CD4-positive, alpha-beta memory T cell (primary cell): ENCODE measurements around the gene RAB5A. TPM values are rescaled to one million over a fixed set of nuclear protein-coding genes. Genes with fewer than 3 reads are reported as not detected.
A peak's percentile ranks its signal among the peaks of the same experiment; 100 is the strongest.
"Not testable (repeated sequence)": the region's sequence is repeated elsewhere in the genome, so short reads cannot be mapped to it uniquely, and the experiment has no call there.

ENCODE experiments used
- CTCF ChIA-PET: fragments of 350-600 bp; sonication (Branson Sonifier 250); formaldehyde crosslinking; loops from one replicate; lab custom pipeline; 2021; ENCODE audit warnings: inconsistent platforms; ENCODE audit not compliant: partially characterized antibody; lab: Charles Lee
- POLR2A ChIA-PET: fragments of 350-600 bp; sonication (Branson Sonifier 250); formaldehyde crosslinking; loops from one replicate; lab custom pipeline; 2021; ENCODE audit not compliant: partially characterized antibody; lab: Charles Lee
- DNase-seq, 5 donors: peaks; one replicate each; pipeline versions ENCODE4 v3.0.0 to v3.0.0-alpha.2; 2020 to 2022; ENCODE audit warnings: mixed read lengths in 1 of 5
- H3K27ac ChIP-seq: one replicate; pipeline ENCODE4 v1.7.0; 2013; ENCODE audit warnings: low read depth, low read length
- H3K27me3 ChIP-seq: 2 replicates; pipeline ENCODE4 v1.7.0; 2013; ENCODE audit warnings: mild to moderate bottlenecking, low read length, moderate library complexity; ENCODE audit not compliant: insufficient read depth
- H3K36me3 ChIP-seq: 2 replicates; pipeline ENCODE4 v1.7.0; 2013; ENCODE audit warnings: mild to moderate bottlenecking, low read length, moderate library complexity; ENCODE audit not compliant: insufficient read depth
- H3K4me1 ChIP-seq: 2 replicates; pipeline ENCODE4 v1.7.0; 2013; ENCODE audit warnings: mild to moderate bottlenecking, low read length, moderate library complexity; ENCODE audit not compliant: insufficient read depth
- H3K4me3 ChIP-seq, 2 donors: one replicate each; pipeline ENCODE4 v1.7.0; 2013; ENCODE audit warnings: low read length in 2 of 2, mild to moderate bottlenecking in 1 of 2
- H3K9me3 ChIP-seq, 2 donors: one replicate each; pipeline ENCODE4 v1.7.0; 2013; ENCODE audit warnings: low read length in 2 of 2, control low read depth in 1 of 2; ENCODE audit not compliant: control insufficient read depth in 1 of 2
- H3K27ac Mint-ChIP-seq, 7 donors: one replicate each; pipeline ENCODE4 v1.8.0; 2020 to 2021; ENCODE audit warnings: mixed read lengths in 7 of 7, mild to moderate bottlenecking in 6 of 7, inconsistent platforms in 3 of 7, moderate library complexity in 3 of 7
- H3K27me3 Mint-ChIP-seq, 2 donors: one replicate each; pipeline ENCODE4 v1.8.0; 2020 to 2021; ENCODE audit warnings: mixed read lengths in 2 of 2
- H3K36me3 Mint-ChIP-seq, 2 donors: one replicate each; pipeline ENCODE4 v1.8.0; 2020 to 2021; ENCODE audit warnings: mixed read lengths in 2 of 2, inconsistent platforms in 1 of 2, mild to moderate bottlenecking in 1 of 2
- H3K4me1 Mint-ChIP-seq, 4 donors: one replicate each; pipeline ENCODE4 v1.8.0; 2020 to 2021; ENCODE audit warnings: mixed read lengths in 4 of 4, mild to moderate bottlenecking in 1 of 4
- H3K4me3 Mint-ChIP-seq, 8 donors: one replicate each; pipeline ENCODE4 v1.8.0; 2020 to 2021; ENCODE audit warnings: mixed read lengths in 8 of 8, mild to moderate bottlenecking in 7 of 8, moderate library complexity in 6 of 8, inconsistent platforms in 3 of 8
- H3K9me3 Mint-ChIP-seq, 8 donors: one replicate each; pipeline ENCODE4 v1.8.0; 2020 to 2021; ENCODE audit warnings: mixed read lengths in 8 of 8, mild to moderate bottlenecking in 5 of 8, inconsistent platforms in 3 of 8, moderate library complexity in 1 of 8
- intact Hi-C: fragments of 100-400 bp; cut with micrococcal nuclease; formaldehyde crosslinking; loops from one replicate; pipeline ENCODE4 v1.15.1; 2023
- polyA plus RNA-seq, 2 donors: library from polyadenylated mRNA; unstranded; fragments of 300-500 nt; fragmentation: Illumina TruSeq; gene quantifications; one replicate each; pipeline ENCODE4 v1.2.3, GENCODE V29; 2021
- total RNA-seq, 2 experiments: library from RNA; stranded (reverse); gene quantifications; one replicate each; pipeline ENCODE4 v1.2.3, GENCODE V29; 2021

RAB5A gene
- total and polyA plus RNA-seq, 4 experiments from 2014 or later = 44.3 to 57.1 (median 53.3) TPM

GRCh38 chr3:19947549-19948225 lies 790 bp downstream of the RAB5A start:
- Mint-ChIP-seq H3K27ac (peak overlapping the region; percentile 97 to 100 (median 99)), H3K4me1 (peaks cover 32 to 75% (median 53%) of the 10 kb centered on the region in 4 donors), H3K36me3 (peaks cover 10 to 37% of the 10 kb centered on the region in 2 donors), H3K27me3 (no peaks in the 10 kb centered on the region), H3K4me3 (peak overlapping the region; percentile 96 to 100 (median 99)), H3K9me3 (no peaks in the 10 kb centered on the region)
- CTCF ChIA-PET = interaction anchor here (1.3 kb wide), 1 partner anchor 94 kb away, joined by 4 read pairs; no protein-coding TSS in a partner anchor
- peaks cover 5% of the 10 kb centered on the region for H3K36me3 ChIP-seq
- H3K27ac ChIP-seq = peak overlapping the region; percentile 98
- peak; percentile 56 to 79 (median 59) for DNase-seq
- H3K27me3 ChIP-seq = no peaks in the 10 kb centered on the region
- no peaks in the 10 kb centered on the region for H3K9me3 ChIP-seq
- H3K4me3 ChIP-seq = peak overlapping the region; percentile 50 to 79
- peaks cover 54% of the 10 kb centered on the region for H3K4me1 ChIP-seq
- POLR2A ChIA-PET = interaction anchor here (0.6 to 6.3 kb wide), 6 partner anchors 11 to 239 kb away, joined by 3 to 62 read pairs (median 5); partner anchors contain the start of genes KAT2B and SGO1
- intact Hi-C loops = loop anchor here (1.0 kb wide), 2 partner anchors 92 to 239 kb away; partner anchors contain the start of gene SGO1

DNA sequence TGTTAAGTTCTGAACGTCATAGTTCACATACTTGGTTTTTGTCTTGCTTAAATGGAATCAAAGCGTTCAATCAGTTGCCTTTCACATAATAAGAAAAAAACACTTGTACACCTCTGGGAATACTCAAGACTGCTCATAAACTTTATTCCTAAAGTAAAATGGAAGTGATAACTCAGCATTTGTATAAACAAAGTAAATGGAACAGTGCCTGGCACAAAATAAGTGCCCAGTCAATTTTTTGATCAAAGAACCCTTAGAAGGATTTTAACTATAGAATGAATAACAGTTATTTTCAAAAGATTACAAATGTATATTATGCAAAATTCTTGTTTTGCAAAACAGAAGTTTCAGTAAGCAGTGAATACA lies 1.3 kb downstream of the RAB5A start:
- peak overlapping the region; percentile 50 to 79 for H3K4me3 ChIP-seq
- peak overlapping the region; percentile 98 for H3K27ac ChIP-seq
- DNase-seq = no peak
- H3K4me1 ChIP-seq = peaks cover 58% of the 10 kb centered on the region
- no peaks in the 10 kb centered on the region for H3K27me3 Mint-ChIP-seq
- CTCF ChIA-PET = interaction anchor here (1.3 kb wide), 1 partner anchor 93 kb away, joined by 4 read pairs; no protein-coding TSS in a partner anchor
- H3K9me3 ChIP-seq = no peaks in the 10 kb centered on the region
- no peaks in the 10 kb centered on the region for H3K27me3 ChIP-seq
- peak overlapping the region; percentile 97 to 100 (median 99) for H3K27ac Mint-ChIP-seq
- intact Hi-C loops = no loop called here
- peaks cover 10 to 43% of the 10 kb centered on the region in 2 donors for H3K36me3 Mint-ChIP-seq
- H3K4me3 Mint-ChIP-seq = peak overlapping the region; percentile 96 to 100 (median 99)
- H3K36me3 ChIP-seq = peaks cover 5% of the 10 kb centered on the region
- H3K4me1 Mint-ChIP-seq = peaks cover 32 to 76% (median 54%) of the 10 kb centered on the region in 4 donors
- no peaks in the 10 kb centered on the region for H3K9me3 Mint-ChIP-seq
- POLR2A ChIA-PET = interaction anchor here (1.0 to 6.3 kb wide), 4 partner anchors 92 to 238 kb away, joined by 5 to 62 read pairs (median 10); partner anchors contain the start of genes KAT2B and SGO1

- POLR2A ChIA-PET = interaction anchor here (6.3 kb wide), 1 partner anchor 90 kb away, joined by 62 read pairs; the partner anchor contains the start of gene KAT2B
- Mint-ChIP-seq H3K4me1 (peaks cover 40 to 90% (median 60%) of the 10 kb centered on the region in 4 donors), H3K36me3 (peaks cover 20 to 59% of the 10 kb centered on the region in 2 donors)
Observed at GRCh38 chr3:19950316-19950715, 3.4 kb downstream of the RAB5A start.

DNA sequence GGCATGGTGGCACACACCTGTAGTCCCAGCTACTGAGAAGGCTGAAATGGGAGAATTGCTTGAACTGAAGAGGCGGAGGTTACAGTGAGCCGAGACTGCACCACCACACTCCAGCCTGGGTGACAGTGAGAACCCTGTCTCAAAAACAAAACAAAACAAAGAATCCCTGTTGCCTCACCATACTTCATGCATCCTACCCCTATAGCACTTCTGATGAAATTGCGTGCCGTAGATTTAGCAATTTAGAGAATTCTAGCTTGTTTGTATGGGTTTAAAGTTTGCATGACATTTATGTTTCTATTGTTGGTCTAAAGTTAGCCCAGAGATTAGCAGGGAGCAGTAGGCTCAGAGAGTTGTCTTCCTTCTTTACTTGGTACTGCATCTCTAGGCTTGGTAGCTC lies 7.8 kb downstream of the RAB5A start:
- H3K27ac Mint-ChIP-seq = no peak overlapping the region
- no peaks in the 10 kb centered on the region for H3K9me3 Mint-ChIP-seq
- H3K27me3 Mint-ChIP-seq = no peaks in the 10 kb centered on the region
- no peak for DNase-seq
- ChIA-PET CTCF (no interaction called here), POLR2A (no interaction called here)
- intact Hi-C loops = no loop called here
- H3K4me1 Mint-ChIP-seq = peaks cover 39 to 83% (median 58%) of the 10 kb centered on the region in 4 donors
- no peak overlapping the region for H3K4me3 Mint-ChIP-seq
- Histone ChIP-seq H3K4me3 (no peak overlapping the region), H3K9me3 (no peaks in the 10 kb centered on the region), H3K27ac (no peak overlapping the region), H3K4me1 (peaks cover 73% of the 10 kb centered on the region), H3K27me3 (no peaks in the 10 kb centered on the region), H3K36me3 (peaks cover 15% of the 10 kb centered on the region)
- H3K36me3 Mint-ChIP-seq = peaks cover 28 to 63% of the 10 kb centered on the region in 2 donors

More at GRCh38 chr3:19950316-19950715, 3.4 kb downstream of the RAB5A start:
- no peak overlapping the region for H3K27ac Mint-ChIP-seq
- Histone ChIP-seq H3K4me1 (peaks cover 71% of the 10 kb centered on the region), H3K36me3 (peaks cover 10% of the 10 kb centered on the region), H3K9me3 (no peaks in the 10 kb centered on the region), H3K4me3 (no peak overlapping the region), H3K27me3 (no peaks in the 10 kb centered on the region), H3K27ac (no peak overlapping the region)
- CTCF ChIA-PET = interaction anchor here (1.4 kb wide), 1 partner anchor 90 kb away, joined by 5 read pairs; the partner anchor contains the start of gene KAT2B
- H3K9me3 Mint-ChIP-seq = no peaks in the 10 kb centered on the region
- no peak for DNase-seq
- no peaks in the 10 kb centered on the region for H3K27me3 Mint-ChIP-seq
- H3K4me3 Mint-ChIP-seq = no peak overlapping the region
- intact Hi-C loops = no loop called here

DNA sequence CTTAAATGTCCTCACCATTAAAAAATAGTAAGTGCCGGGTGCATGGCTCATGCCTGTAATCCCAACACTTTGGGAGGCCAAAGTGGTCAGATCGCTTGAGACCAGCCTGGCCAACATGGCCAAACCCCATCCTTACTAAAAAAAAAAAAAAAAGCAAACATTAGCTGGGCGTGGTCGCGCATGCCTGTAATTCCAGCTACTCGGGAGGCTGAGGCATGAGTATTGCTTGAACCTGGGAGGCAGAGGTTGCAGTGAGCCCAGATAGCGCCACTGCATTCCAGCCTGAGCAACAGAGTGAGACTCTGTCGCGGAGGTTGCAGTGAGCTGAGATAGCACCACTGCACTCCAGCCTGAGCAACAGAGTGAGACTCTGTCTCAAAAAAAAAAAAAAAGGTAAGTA lies 10.5 kb downstream of the RAB5A start:
- H3K9me3 ChIP-seq, H3K27ac Mint-ChIP-seq, H3K27ac ChIP-seq, intact Hi-C loops, H3K4me3 Mint-ChIP-seq, DNase-seq, POLR2A ChIA-PET, H3K4me3 ChIP-seq, H3K27me3 ChIP-seq, H3K9me3 Mint-ChIP-seq, H3K27me3 Mint-ChIP-seq: not testable (repeated sequence)
- peaks cover 43 to 86% (median 66%) of the 10 kb centered on the region in 4 donors for H3K4me1 Mint-ChIP-seq
- CTCF ChIA-PET = interaction anchor here (2.0 kb wide), 1 partner anchor 14 kb away, joined by 6 read pairs; no protein-coding TSS in a partner anchor
- peaks cover 10% of the 10 kb centered on the region for H3K36me3 ChIP-seq
- peaks cover 30 to 61% of the 10 kb centered on the region in 2 donors for H3K36me3 Mint-ChIP-seq
- H3K4me1 ChIP-seq = peaks cover 77% of the 10 kb centered on the region

DNA sequence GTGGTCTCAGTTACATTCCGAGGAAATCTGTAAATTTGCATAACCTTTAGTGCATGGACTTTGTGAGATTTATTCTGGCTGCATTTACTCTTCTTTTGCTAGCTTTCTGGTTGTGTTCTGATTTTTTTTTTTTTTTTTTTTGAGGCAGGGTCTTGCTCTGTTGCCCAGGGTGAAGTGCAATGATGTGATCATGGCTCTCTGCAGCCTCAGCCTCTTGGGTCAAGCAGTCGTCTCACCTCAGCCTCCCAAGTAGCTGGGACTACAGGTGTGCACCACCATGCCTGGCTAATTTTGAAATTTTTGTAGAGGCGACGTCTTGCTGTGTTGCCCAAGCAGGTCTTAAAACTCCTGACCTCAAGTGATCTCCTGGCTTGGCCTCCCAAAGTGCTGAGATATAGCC lies 12.6 kb downstream of the RAB5A start:
- DNase-seq = no peak
- Mint-ChIP-seq H3K4me3 (peak overlapping the region in 1 of 8 donors; percentile 44), H3K27ac (peak overlapping the region in 4 of 7 donors; percentile 4 to 46 (median 22)), H3K4me1 (peaks cover 47 to 89% (median 68%) of the 10 kb centered on the region in 4 donors), H3K36me3 (peaks cover 29 to 47% of the 10 kb centered on the region in 2 donors), H3K9me3 (no peaks in the 10 kb centered on the region), H3K27me3 (no peaks in the 10 kb centered on the region)
- Histone ChIP-seq H3K27ac (no peak overlapping the region), H3K4me1 (peaks cover 73% of the 10 kb centered on the region), H3K4me3 (no peak overlapping the region), H3K36me3 (peaks cover 5% of the 10 kb centered on the region), H3K27me3 (no peaks in the 10 kb centered on the region), H3K9me3 (no peaks in the 10 kb centered on the region)
- ChIA-PET CTCF (interaction anchor here (0.7 kb wide), 1 partner anchor 111 kb away, joined by 4 read pairs; no protein-coding TSS in a partner anchor), POLR2A (no interaction called here)
- intact Hi-C loops = no loop called here

DNA sequence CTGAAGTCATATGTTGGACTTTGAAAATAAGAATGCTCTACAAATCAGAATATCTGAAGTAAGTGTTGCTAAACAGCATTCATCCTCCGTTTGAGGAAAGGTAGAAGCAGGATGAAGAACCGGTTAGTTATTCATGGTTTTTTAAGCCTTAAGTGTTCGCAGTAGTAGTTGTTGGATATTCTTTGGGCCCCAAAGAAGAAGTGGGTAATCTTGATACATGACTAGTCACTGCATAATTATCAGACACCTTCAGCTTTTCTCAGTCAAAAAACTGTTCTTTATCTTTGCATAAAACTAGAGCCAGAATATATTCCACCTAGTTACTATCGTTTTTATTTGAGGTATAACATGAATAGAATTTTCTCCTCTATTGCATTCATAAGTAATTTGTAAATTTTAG lies 13.8 kb downstream of the RAB5A start:
- ChIA-PET CTCF (no interaction called here), POLR2A (no interaction called here)
- Mint-ChIP-seq H3K4me1 (peaks cover 43 to 89% (median 69%) of the 10 kb centered on the region in 4 donors), H3K4me3 (peak overlapping the region in 1 of 8 donors; percentile 31), H3K36me3 (peaks cover 22 to 40% of the 10 kb centered on the region in 2 donors), H3K9me3 (no peaks in the 10 kb centered on the region), H3K27ac (peak overlapping the region in 2 of 7 donors; percentile 13 to 37), H3K27me3 (no peaks in the 10 kb centered on the region)
- no peaks in the 10 kb centered on the region for H3K27me3 ChIP-seq
- no peaks in the 10 kb centered on the region for H3K9me3 ChIP-seq
- H3K36me3 ChIP-seq = peaks cover 5% of the 10 kb centered on the region
- no peak overlapping the region for H3K4me3 ChIP-seq
- H3K4me1 ChIP-seq = peaks cover 77% of the 10 kb centered on the region
- intact Hi-C loops = no loop called here
- no peak overlapping the region for H3K27ac ChIP-seq
- DNase-seq = no peak
